Testis (tissue), 2 donors: ENCODE results near the gene PAPSS2.

Experiments used
- POLR2A ChIP-seq: fragments of 450-650 bp; IDR thresholded peaks from one replicate; pipeline ENCODE4 v1.6.1; 2017; ENCODE audit warnings: antibody characterized with exemption, mild to moderate bottlenecking, moderate library complexity
- TF ChIP-seq, protein P1 (sequence below), 3 experiments: fragments of 450-650 bp in 2 of 3; fragments of 200-600 bp in 1 of 3; sonication (generic) in 1 of 3; IDR thresholded peaks; one replicate each; pipeline ENCODE4 v1.5.1; 2016 to 2019; ENCODE audit warnings: antibody characterized with exemption in 3 of 3, mild to moderate bottlenecking in 2 of 3, moderate library complexity in 1 of 3

DNA sequence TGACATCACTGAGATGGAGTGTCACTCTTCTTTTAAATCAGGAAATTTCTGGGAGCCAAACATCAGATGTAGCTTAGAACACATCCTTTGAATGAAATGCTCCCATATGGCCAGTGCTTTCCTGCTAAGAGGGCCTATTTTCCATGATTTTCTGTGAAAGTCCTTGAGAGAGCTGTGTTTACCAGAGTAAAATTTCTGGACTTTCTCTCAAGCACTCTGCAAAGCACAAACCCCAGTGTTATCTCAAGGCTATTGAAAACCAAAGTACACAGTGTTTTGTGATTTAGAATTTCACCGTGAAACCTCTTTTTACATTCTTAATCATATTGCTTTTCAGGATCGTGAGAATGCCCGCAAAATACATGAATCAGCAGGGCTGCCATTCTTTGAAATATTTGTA is 54.0 kb downstream of the PAPSS2 start:
- TF ChIP-seq POLR2A, result no peak
- TF ChIP-seq, protein P1, sequence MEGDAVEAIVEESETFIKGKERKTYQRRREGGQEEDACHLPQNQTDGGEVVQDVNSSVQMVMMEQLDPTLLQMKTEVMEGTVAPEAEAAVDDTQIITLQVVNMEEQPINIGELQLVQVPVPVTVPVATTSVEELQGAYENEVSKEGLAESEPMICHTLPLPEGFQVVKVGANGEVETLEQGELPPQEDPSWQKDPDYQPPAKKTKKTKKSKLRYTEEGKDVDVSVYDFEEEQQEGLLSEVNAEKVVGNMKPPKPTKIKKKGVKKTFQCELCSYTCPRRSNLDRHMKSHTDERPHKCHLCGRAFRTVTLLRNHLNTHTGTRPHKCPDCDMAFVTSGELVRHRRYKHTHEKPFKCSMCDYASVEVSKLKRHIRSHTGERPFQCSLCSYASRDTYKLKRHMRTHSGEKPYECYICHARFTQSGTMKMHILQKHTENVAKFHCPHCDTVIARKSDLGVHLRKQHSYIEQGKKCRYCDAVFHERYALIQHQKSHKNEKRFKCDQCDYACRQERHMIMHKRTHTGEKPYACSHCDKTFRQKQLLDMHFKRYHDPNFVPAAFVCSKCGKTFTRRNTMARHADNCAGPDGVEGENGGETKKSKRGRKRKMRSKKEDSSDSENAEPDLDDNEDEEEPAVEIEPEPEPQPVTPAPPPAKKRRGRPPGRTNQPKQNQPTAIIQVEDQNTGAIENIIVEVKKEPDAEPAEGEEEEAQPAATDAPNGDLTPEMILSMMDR (IDR thresholded peaks at IDR 0.05), result no peak
